GM19455 (cell line): ENCODE measurements around the gene KDM3B.

ENCODE experiments used
- ATAC-seq: cut with Tn5 transposase; IDR thresholded peaks from one replicate; pipeline ENCODE4 v1.9.1; 2021; ENCODE audit not compliant: unreplicated experiment

The KDM3B gene

GRCh38 chr5:138449501-138450239, 97.2 kb downstream of the KDM3B start:
- ATAC-seq = peak; percentile 78

DNA sequence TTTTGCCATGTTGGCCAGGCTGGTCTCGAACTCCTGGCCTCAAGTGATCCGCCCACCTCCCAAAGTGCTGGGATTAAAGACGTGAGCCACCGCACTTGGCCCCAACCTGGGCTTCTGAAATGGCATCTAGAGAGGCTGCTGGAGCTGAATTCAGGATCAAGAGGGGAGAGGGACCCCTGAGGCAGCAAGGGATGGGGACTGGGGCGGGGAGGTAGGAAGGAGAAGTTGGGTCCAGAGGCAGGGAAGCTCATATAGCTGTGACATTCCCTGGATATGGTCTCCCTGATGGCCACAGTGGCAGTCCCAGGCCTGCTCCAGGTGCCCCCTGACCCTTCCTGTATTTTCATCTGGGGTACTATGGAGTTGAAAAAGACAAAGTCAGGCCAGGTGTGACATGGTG, 98.5 kb downstream of the KDM3B start:
- ATAC-seq = no peak

GRCh38 chr5:138452720-138453119, 100.2 kb downstream of the KDM3B start:
- ATAC-seq = no peak

- no peak for ATAC-seq
Measured at GRCh38 chr5:138453590-138453989, 101.1 kb downstream of the KDM3B start.

DNA sequence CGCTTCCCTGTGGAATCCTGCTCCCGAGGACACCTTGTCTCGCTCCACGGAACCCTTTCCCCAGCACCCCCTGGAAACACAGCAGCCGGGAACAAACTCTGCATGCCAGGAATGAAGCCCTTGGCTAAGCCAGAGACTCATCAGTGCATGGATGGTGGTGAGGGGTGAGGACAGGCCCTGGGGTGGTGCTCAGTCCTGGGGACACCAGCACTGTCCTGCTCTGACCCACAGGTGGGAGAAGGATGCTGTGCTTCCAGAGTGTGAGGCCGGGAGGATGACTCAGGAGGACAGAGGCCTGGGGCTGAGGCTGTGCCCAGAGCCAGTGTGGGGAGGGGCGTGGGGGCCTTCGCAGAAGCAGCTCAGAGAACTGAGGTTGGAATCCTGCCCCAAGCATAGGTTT, 101.6 kb downstream of the KDM3B start:
- no peak for ATAC-seq

DNA sequence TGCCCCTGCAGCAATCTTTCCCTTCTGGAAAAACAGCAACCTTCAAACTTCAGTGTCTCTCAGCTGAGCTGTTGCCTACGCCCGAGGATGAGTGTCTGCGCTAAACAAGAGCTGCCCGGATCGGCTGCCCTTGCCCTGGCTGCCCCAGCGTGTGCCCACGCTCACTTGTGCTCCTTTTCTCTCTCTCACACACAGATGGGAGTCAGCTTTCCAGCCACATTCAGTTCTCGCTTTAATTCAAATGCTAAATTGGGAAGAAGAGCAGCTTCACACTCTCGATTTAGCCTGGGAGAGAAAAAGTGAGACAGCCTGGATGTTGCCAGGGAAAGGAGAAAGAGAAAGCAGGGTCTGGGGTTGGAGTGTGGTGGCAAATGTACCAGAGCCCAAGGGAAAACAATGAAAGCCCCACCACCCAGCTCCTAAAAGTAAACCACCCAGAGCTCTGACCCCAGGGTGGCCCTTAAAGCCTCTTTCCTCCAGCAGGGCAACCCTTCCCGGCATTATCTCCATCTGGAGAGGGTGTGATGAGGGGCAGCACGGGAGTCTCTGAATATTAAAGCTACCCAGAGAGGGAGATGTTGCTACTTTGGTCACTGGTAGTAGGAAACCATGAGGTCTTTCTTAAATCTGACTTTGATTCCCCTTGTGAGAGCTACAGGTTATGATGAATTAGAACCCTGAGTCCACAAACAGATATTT, 102.9 kb downstream of the KDM3B start:
- no peak for ATAC-seq

- no peak for ATAC-seq
Measured at GRCh38 chr5:138457531-138458275, 105.2 kb downstream of the KDM3B start.

DNA sequence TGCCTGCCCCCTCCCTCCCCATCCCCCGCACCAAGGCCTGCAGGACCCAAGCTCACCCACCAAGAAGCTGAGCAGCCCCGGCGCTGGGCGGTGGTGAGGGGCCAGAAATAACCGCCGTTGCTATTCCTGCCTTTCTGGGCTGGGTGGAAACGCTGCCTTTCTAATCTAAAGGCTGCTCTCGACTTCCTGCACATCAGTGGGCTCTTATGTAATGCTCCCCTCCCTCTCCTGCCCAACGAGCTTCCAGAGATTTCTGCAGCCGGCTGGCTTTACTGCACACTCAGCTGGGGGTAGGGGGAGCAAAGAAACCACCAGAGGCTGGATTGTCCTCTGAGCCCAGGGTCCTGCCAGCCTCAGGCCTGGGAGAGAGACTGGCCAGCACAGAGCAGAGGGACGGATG, 105.9 kb downstream of the KDM3B start:
- no peak for ATAC-seq

DNA sequence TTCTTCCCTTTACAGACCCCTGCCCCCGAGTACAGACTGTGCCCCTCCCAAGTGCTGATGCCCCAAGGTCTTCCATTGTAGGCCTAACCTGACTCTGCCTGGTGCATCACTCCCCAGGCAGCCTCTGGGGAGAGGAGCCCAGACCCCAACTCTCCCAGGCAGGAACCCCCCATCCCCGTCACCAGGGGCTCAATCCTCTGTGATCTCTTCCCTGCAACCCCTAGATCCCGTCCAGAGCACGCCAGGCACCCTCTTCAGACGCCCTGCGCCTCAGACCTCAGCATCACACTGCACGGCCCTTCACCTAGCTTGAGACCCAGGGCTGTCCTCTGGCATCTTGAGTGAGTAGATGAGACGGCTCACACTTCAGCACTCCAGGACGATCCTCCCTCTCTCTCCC, 106.4 kb downstream of the KDM3B start:
- ATAC-seq = no peak

DNA sequence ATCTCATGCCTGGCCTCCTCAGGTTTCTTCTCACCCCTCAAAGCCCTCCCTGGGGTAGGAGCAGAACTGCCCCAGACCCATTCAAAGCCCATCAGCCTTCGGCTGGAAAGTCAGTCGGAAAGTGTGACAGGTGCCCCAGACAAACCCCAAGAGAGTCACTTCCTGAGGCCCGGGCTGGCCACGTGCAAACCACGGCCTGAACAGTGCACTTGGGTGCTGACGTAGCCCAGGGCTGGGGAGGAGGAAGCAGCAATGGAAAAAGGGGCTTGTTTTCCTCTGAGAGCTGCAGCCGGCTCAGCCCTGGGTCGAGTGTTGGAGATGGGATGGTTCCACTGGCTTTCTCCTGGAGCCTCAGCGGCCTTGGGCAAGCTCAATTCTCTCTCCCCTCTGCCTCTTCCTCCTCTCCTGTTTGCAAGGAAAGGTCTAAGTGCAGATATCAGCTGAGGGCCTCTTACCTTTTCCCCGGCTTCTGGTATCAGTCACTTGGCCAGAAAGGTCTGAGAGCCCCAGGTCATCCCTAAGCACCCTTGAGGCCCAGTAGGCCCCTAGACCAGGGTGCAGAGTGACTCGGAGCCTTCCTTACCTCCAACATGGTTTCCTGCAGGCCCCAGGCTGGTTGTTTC, 106.9 kb downstream of the KDM3B start:
- no peak for ATAC-seq

DNA sequence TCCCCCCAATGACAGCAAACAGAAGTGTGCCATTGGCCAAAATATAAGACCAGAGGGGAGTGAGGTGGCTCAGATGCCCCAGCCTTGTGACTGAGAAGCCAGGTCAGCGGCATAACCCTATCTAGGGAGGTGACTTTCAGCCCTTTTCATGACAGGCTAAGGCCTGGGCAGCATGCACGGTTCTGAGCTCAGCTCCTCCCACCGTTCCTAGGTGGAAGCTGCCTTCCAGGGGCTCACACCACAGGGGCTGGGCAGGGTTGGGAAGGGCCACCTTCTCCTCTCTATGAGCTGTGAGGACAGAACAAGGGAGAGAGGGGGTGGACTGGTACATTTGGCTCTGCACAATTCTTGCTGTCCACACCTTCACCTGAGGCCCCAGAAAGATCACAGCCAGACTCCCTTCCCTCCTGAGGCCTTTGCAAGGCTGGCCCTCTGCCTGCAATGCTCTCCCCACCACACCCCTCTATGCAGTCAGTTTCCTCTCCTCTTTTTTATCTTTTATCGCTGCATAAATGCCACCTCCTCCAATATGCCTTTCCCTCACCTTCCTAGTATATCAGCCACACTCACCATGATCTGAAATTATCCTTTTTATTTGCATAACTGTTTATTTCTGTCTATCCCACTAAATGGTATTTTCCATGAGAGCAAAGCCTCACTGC, 107.7 kb downstream of the KDM3B start:
- ATAC-seq = no peak

GRCh38 chr5:138461343-138462125, 109.0 kb downstream of the KDM3B start:
- no peak for ATAC-seq

DNA sequence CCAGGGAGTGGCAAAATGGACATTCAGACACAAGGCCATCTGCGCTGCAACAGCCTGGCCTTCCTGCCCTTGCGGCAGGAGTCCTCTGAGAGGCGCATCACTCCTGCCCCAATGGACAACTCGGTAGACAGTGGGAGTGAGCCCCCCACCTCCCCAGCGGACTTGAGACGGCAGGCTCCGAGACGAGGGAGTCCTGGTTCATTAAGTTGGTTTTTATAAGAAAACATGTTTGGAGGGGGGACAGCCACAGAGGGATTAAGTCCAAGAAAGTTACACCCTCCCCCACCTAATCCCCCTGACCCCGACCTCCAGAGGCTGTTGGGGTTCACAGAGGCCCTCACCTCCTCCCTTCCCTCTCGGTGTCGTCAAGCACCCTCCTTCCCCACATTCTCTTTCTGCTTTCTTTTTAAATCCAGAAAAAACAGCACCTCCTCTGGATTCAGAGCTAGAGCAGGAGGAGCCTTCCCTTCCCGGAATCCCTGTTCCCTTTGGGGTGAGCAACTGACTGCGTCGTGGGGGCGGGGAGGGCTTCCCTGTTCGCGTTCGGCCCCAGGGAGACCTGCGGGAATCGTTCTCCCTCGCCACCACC, 111.0 kb downstream of the KDM3B start:
- ATAC-seq = no peak

- peak; percentile 51 for ATAC-seq
Measured at GRCh38 chr5:138464008-138464387, 111.5 kb downstream of the KDM3B start.

GRCh38 chr5:138464388-138465260, 112.1 kb downstream of the KDM3B start:
- ATAC-seq = peak; percentile 72

GRCh38 chr5:138465261-138466124, 113.0 kb downstream of the KDM3B start, which contains the start of gene EGR1:
Gene EGR1 (plus strand): TSS chr5:138465479. CDS start chr5:138465762, 283 bp downstream.
- peak; percentile 60 for ATAC-seq

DNA sequence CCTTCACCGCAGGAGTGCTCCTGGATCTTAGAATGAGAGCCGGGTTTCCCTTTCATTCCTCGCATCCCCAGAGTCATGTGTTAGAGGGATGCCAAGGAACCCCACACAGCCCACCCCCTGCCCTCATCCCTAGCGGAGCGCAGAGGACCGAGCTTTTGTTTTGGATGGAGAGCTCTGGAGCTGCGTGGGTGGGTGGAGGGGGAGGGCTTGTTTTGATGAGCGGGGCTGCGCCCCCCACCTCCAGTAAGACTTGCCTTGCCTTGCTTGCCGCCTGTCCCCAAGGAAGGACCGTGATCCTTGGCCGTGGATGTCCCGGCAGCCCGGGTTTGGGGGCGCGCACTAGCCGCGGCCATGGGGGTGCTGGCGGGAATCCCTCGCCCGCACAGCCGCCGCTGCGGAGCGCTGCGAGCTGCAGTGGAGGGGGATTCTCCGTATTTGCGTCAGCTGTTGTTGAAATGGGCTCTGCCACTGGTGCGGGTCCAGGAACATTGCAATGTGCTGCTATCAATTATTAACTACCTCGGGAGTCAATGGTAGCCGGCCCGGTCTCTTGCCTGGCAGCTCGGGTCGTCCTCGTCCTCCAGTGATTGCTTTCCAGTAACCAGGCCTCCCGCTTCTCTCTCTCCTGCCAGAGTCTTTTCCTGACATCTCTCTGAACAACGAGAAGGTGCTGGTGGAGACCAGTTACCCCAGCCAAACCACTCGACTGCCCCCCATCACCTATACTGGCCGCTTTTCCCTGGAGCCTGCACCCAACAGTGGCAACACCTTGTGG, 113.8 kb downstream of the KDM3B start:
- no peak for ATAC-seq
